Heart left ventricle (tissue), 13 donors: ENCODE data around the gene CNGA3.

ENCODE experiments used
- POLR2A ChIP-seq, 2 donors: fragments of 450-650 bp; IDR thresholded peaks; one replicate each; pipeline ENCODE4 v1.6.1; 2017; ENCODE audit warnings: antibody characterized with exemption in 2 of 2, mild to moderate bottlenecking in 2 of 2, moderate library complexity in 2 of 2
- TF ChIP-seq, protein P1 (sequence below), 12 donors: fragments of 200-600 bp; sonication (generic) in 4 of 12; IDR thresholded peaks; one replicate each; pipeline versions ENCODE4 v1.5.0 to v1.8.0; 2018 to 2022; ENCODE audit warnings: antibody characterized with exemption in 12 of 12, mild to moderate bottlenecking in 5 of 12
- donor health status: ischemic (EF 13 %, LVEDD 7.1; RV severe dilation, severe dysfunction).
- donor health status: DM: no; HTN: yes; CAD: no.
- donor health status: DM: no; HTN: no; CAD: no.
- donor health status: ischemic (EF 25% LVEDD 6.9; RV normal size, moderate dysfunction).
- donor health status: ischemic (EF 25% LVEDD 5.7; RV mildly dilated, moderate dysfunction).
- donor health status: ischemic (EF 35%, LVEDD 5.7; RV mildly dilated, moderate dysfunction).
- donor health status: nonischemic (EF 11% LVEDD 7.7; RV severe dilation, severe dysfunction).
- donor health status: DM: yes; HTN: yes; CAD: no.
- donor health status: PGD.
- donor health status: ischemic (EF 29% LVEDD 5.4; RV normal size, mild dysfunction).
- donor health status: nonischemic (EF 23%, LVEDD 6.1; RV moderate dilation, normal function).

GRCh38 chr2:98419977-98420725 is 73.9 kb downstream of the CNGA3 start:
- TF ChIP-seq, protein P1, sequence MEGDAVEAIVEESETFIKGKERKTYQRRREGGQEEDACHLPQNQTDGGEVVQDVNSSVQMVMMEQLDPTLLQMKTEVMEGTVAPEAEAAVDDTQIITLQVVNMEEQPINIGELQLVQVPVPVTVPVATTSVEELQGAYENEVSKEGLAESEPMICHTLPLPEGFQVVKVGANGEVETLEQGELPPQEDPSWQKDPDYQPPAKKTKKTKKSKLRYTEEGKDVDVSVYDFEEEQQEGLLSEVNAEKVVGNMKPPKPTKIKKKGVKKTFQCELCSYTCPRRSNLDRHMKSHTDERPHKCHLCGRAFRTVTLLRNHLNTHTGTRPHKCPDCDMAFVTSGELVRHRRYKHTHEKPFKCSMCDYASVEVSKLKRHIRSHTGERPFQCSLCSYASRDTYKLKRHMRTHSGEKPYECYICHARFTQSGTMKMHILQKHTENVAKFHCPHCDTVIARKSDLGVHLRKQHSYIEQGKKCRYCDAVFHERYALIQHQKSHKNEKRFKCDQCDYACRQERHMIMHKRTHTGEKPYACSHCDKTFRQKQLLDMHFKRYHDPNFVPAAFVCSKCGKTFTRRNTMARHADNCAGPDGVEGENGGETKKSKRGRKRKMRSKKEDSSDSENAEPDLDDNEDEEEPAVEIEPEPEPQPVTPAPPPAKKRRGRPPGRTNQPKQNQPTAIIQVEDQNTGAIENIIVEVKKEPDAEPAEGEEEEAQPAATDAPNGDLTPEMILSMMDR (IDR thresholded peaks at IDR 0.05), result no peak
- TF ChIP-seq POLR2A (IDR thresholded peaks at IDR 0.05), result no peak
